IMR-90 (cell line): ENCODE results near the gene GALNT9.

Source experiments
- BHLHE40 ChIP-seq: fragments of 150-350 bp; IDR thresholded peaks from 2 replicates; pipeline ENCODE4 v1.6.1; 2016; ENCODE audit warnings: mild to moderate bottlenecking, low read depth, low read length
- CEBPB ChIP-seq: IDR thresholded peaks from 2 replicates; pipeline ENCODE4 v1.6.1; 2012; ENCODE audit warnings: low read depth, low read length, improper control_type of control experiment
- FOS ChIP-seq: fragments of 150-350 bp; IDR thresholded peaks from 2 replicates; pipeline ENCODE4 v1.6.1; 2016; ENCODE audit warnings: low read depth, low read length
- MAZ ChIP-seq: IDR thresholded peaks from 2 replicates; pipeline ENCODE4 v1.6.1; 2012; ENCODE audit warnings: low read depth, mild to moderate bottlenecking, low read length, improper control_type of control experiment, moderate library complexity, borderline replicate concordance
- MXI1 ChIP-seq: IDR thresholded peaks from 2 replicates; pipeline ENCODE4 v1.6.1; 2012; ENCODE audit warnings: low read depth, mild to moderate bottlenecking, low read length, moderate library complexity, borderline replicate concordance
- NFE2L2 ChIP-seq: fragments of 150-350 bp; IDR thresholded peaks from 2 replicates; pipeline ENCODE4 v1.6.1; 2016; ENCODE audit warnings: low read depth, mild to moderate bottlenecking, low read length
- POLR2A ChIP-seq: IDR thresholded peaks from 2 replicates; pipeline ENCODE4 v1.6.1; 2012; ENCODE audit warnings: mild to moderate bottlenecking, low read depth, low read length
- RAD21 ChIP-seq: IDR thresholded peaks from 2 replicates; pipeline ENCODE4 v1.6.1; 2012; ENCODE audit warnings: low read length, improper control_type of control experiment
- RCOR1 ChIP-seq: IDR thresholded peaks from 2 replicates; pipeline ENCODE4 v1.6.1; 2012; ENCODE audit warnings: mild to moderate bottlenecking, low read length, improper control_type of control experiment; ENCODE audit not compliant: insufficient replicate concordance
- RFX5 ChIP-seq: IDR thresholded peaks from 2 replicates; pipeline ENCODE4 v1.8.0; 2012; ENCODE audit warnings: low read depth, mild to moderate bottlenecking, low read length, moderate library complexity
- SMC3 ChIP-seq: fragments of 150-350 bp; IDR thresholded peaks from 2 replicates; pipeline ENCODE4 v1.6.1; 2016; ENCODE audit warnings: low read depth, mild to moderate bottlenecking, antibody characterized with exemption, low read length, moderate library complexity
- USF2 ChIP-seq: fragments of 150-350 bp; IDR thresholded peaks from 2 replicates; pipeline ENCODE4 v1.6.1; 2017; ENCODE audit warnings: mild to moderate bottlenecking, antibody characterized with exemption, low read length, low read depth
- TF ChIP-seq, protein P1 (sequence below): conservative IDR thresholded peaks from 2 replicates; pipeline ENCODE4 v1.5.1; 2012; ENCODE audit warnings: mild to moderate bottlenecking, low read depth, low read length, improper control_type of control experiment

DNA sequence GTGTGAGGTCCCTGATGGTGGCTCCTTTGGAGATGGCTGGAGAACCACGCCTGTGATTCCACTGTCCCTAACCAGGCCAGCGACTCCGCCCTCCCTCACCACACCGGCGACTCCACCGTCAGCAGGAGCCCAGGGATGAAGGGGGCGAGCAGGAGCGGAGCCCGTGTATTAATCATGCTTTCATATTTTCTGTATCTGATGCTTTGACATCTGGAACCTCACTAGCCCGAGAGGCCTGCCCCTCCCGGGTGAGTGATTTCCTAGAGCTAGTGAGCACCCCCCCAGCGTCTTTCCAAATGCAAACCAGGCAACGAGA, 115.3 kb downstream of the GALNT9 start:
- TF ChIP-seq CEBPB (no peak), RCOR1 (no peak), POLR2A (no peak), FOS (no peak), SMC3 (no peak), RAD21 (no peak), BHLHE40 (no peak), NFE2L2 (no peak), RFX5 (no peak), MXI1 (no peak), MAZ (no peak), USF2 (no peak)
- TF ChIP-seq, protein P1, sequence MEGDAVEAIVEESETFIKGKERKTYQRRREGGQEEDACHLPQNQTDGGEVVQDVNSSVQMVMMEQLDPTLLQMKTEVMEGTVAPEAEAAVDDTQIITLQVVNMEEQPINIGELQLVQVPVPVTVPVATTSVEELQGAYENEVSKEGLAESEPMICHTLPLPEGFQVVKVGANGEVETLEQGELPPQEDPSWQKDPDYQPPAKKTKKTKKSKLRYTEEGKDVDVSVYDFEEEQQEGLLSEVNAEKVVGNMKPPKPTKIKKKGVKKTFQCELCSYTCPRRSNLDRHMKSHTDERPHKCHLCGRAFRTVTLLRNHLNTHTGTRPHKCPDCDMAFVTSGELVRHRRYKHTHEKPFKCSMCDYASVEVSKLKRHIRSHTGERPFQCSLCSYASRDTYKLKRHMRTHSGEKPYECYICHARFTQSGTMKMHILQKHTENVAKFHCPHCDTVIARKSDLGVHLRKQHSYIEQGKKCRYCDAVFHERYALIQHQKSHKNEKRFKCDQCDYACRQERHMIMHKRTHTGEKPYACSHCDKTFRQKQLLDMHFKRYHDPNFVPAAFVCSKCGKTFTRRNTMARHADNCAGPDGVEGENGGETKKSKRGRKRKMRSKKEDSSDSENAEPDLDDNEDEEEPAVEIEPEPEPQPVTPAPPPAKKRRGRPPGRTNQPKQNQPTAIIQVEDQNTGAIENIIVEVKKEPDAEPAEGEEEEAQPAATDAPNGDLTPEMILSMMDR, result no peak
